ENCODE measurements around the gene BPIFB3.

- no peak for TF ChIP-seq CTCF (IDR thresholded peaks at IDR 0.05)
- no peak for TF ChIP-seq POLR2A (IDR thresholded peaks at IDR 0.05)
These were observed 23.1 kb upstream of the BPIFB3 start for GRCh38 chr20:33030569-33030968.

Data from thyroid gland (tissue), 4 donors.